SJSA1 (cell line): ENCODE measurements around the gene HMX3. TPM values are rescaled to one million over a fixed set of nuclear protein-coding genes. Genes with fewer than 3 reads are reported as not detected.
"Not testable (repeated sequence)": the region's sequence is repeated elsewhere in the genome, so short reads cannot be mapped to it uniquely, and the experiment has no call there.

Experiments
- DNase-seq, 2 experiments: peaks; one replicate each; pipeline ENCODE4 v3.0.0-alpha.2; 2015 to 2020; ENCODE audit warnings: low spot score in 2 of 2, low read depth in 1 of 2
- H3K27ac ChIP-seq: fragments of 250-450 bp; sonication (Bioruptor Pico); 2 replicates; pipeline ENCODE4 v1.5.1; 2020; ENCODE audit warnings: mild to moderate bottlenecking, moderate library complexity
- H3K27me3 ChIP-seq: fragments of 250-450 bp; sonication (Bioruptor Pico); replicated peaks from 2 replicates; pipeline ENCODE4 v1.5.1; 2020; ENCODE audit warnings: mild to moderate bottlenecking, moderate library complexity
- H3K36me3 ChIP-seq: fragments of 250-450 bp; sonication (Bioruptor Pico); 2 replicates; pipeline ENCODE4 v1.5.1; 2020; ENCODE audit warnings: mild to moderate bottlenecking
- H3K4me1 ChIP-seq: fragments of 250-450 bp; sonication (Bioruptor Pico); replicated peaks from 2 replicates; pipeline ENCODE4 v1.6.1; 2021; ENCODE audit warnings: mild to moderate bottlenecking
- H3K4me3 ChIP-seq: fragments of 250-450 bp; sonication (Bioruptor Pico); 2 replicates; pipeline ENCODE4 v1.5.1; 2020; ENCODE audit warnings: mild to moderate bottlenecking
- H3K9me3 ChIP-seq: fragments of 250-450 bp; sonication (Bioruptor Pico); replicated peaks from 2 replicates; pipeline ENCODE4 v1.5.1; 2020; ENCODE audit warnings: mild to moderate bottlenecking
- total RNA-seq: library from RNA; depleted of rRNA; stranded (reverse); fragments of >200 nt; shearing (Covaris generic); gene quantifications from 2 replicates; pipeline ENCODE4 v1.2.3, GENCODE V29; 2014

HMX3 gene
- total RNA-seq, 1 experiment from 2014 or later, result 10.8 TPM

GRCh38 chr10:123157210-123157609, 21.4 kb downstream of the HMX3 start:
- Histone ChIP-seq H3K9me3 (no peaks in the 10 kb centered on the region; the same call in 1 of the 2 replicates), H3K4me1 (peaks cover 35% of the 10 kb centered on the region), H3K36me3 (peaks cover 80% of the 10 kb centered on the region), H3K27me3 (no peaks in the 10 kb centered on the region), H3K27ac (peak overlapping the region; percentile 24; the same call in 1 of the 2 replicates), H3K4me3 (no peak overlapping the region)
- DNase-seq, result no peak

GRCh38 chr10:123158682-123159081, 22.9 kb downstream of the HMX3 start:
- no peak overlapping the region for H3K4me3 ChIP-seq
- no peak overlapping the region for H3K27ac ChIP-seq
- DNase-seq, result no peak
- no peaks in the 10 kb centered on the region; the same call in 1 of the 2 replicates for H3K9me3 ChIP-seq
- H3K36me3 ChIP-seq, result peaks cover 95% of the 10 kb centered on the region
- H3K4me1 ChIP-seq, result peaks cover 33% of the 10 kb centered on the region
- no peaks in the 10 kb centered on the region for H3K27me3 ChIP-seq

- no peak for DNase-seq
- Histone ChIP-seq H3K27me3 (no peaks in the 10 kb centered on the region), H3K36me3 (peaks cover 100% of the 10 kb centered on the region)
Observed at GRCh38 chr10:123160311-123160980, 24.7 kb downstream of the HMX3 start.

GRCh38 chr10:123164319-123164718, 28.5 kb downstream of the HMX3 start:
- Histone ChIP-seq H3K4me3 (no peak overlapping the region), H3K27ac (no peak overlapping the region), H3K9me3 (no peaks in the 10 kb centered on the region), H3K4me1 (no peaks in the 10 kb centered on the region), H3K27me3 (no peaks in the 10 kb centered on the region), H3K36me3 (peaks cover 97% of the 10 kb centered on the region)
- DNase-seq, result no peak

More at GRCh38 chr10:123160311-123160980, 24.7 kb downstream of the HMX3 start:
- Histone ChIP-seq H3K4me3 (no peak overlapping the region), H3K9me3 (no peaks in the 10 kb centered on the region), H3K27ac (no peak overlapping the region), H3K4me1 (peaks cover 29% of the 10 kb centered on the region)

- Histone ChIP-seq H3K4me1 (no peaks in the 10 kb centered on the region), H3K36me3 (peaks cover 95% of the 10 kb centered on the region), H3K4me3 (no peak overlapping the region), H3K27ac (no peak overlapping the region), H3K9me3 (no peaks in the 10 kb centered on the region), H3K27me3 (no peaks in the 10 kb centered on the region)
- DNase-seq, result no peak
Observed at GRCh38 chr10:123165445-123166072, 29.8 kb downstream of the HMX3 start.

- Histone ChIP-seq H3K9me3 (no peaks in the 10 kb centered on the region), H3K27ac (no peak overlapping the region), H3K36me3 (peaks cover 88% of the 10 kb centered on the region), H3K4me3 (no peak overlapping the region), H3K27me3 (no peaks in the 10 kb centered on the region), H3K4me1 (no peaks in the 10 kb centered on the region)
- DNase-seq, result no peak
Observed at GRCh38 chr10:123166618-123167017, 30.8 kb downstream of the HMX3 start.

DNA sequence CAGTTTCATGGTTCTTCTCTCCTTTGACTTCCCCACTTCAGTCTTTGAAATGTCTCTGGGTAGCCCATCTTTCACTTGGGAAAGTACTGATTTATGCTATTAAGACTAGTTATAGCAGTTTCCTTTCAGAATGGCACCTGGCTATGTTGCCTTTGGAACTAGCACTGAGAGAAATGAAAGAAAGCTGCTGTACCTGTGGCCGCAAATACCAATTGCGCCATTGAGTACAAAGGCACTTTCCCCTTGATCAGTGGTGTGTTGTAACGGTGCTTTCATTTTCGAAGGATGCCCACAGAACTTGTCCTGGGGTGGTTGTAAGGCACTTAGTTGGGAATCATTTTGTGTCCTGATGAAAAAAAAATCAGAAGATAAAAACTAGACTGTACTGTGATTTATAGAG, 35.2 kb downstream of the HMX3 start:
- no peak for DNase-seq
- H3K4me3 ChIP-seq, result no peak overlapping the region
- H3K9me3 ChIP-seq, result no peaks in the 10 kb centered on the region
- no peaks in the 10 kb centered on the region for H3K27me3 ChIP-seq
- no peaks in the 10 kb centered on the region for H3K4me1 ChIP-seq
- no peak overlapping the region for H3K27ac ChIP-seq
- H3K36me3 ChIP-seq, result peaks cover 84% of the 10 kb centered on the region

- not testable (repeated sequence) for H3K27me3 ChIP-seq, H3K27ac ChIP-seq, DNase-seq, H3K4me3 ChIP-seq, H3K4me1 ChIP-seq, H3K9me3 ChIP-seq
- H3K36me3 ChIP-seq, result peaks cover 82% of the 10 kb centered on the region
Observed at GRCh38 chr10:123171616-123172015, 35.8 kb downstream of the HMX3 start.

DNA sequence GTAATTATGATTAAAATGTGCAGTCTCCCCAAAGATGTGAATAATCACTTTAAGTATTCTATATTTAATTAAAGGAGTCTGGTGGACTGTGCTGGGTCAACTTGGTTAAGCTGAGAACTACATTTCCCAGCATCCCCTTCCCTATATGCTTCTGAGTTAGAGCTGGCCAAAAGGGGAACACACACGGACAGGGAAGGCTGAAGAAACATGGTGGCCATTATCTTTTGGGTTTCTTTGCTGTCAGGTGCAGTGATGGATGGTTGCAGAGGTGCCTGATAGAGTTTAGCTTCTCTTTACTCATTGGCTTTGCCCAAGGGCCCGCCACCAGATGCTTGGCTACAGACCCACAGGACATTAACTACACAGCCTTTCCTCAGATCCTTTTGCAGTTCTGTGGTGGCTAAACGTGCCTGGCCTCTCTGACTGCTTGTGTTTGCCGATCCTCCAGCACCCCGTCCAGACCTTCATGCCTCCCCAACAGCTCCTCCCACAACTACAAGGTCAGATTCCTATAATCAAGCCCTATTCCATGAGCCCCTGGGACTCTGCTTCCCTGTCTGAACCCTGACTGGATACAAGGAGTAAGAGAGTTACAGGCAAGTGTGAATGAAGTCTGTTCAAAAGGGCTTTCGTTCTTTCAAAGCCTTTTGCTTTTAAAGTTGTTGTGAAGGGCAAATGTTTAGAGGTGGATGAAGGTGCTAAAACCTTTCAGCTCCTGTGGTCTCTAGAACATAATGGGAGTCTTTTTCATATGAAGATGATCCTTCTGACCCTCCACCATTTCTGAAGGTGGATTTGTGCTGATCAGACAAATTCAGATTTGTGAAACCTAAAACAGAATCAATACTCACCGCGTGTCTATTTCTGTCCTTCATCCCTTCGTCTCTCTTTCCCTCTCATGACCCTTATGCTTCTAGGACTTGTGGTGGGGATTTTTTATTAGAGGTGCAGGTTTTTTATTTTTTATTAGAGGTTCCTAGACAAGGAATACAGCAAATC, 39.9 kb downstream of the HMX3 start:
- Histone ChIP-seq H3K4me1 (no peaks in the 10 kb centered on the region), H3K27ac (no peak overlapping the region), H3K27me3 (no peaks in the 10 kb centered on the region), H3K4me3 (no peak overlapping the region), H3K9me3 (no peaks in the 10 kb centered on the region), H3K36me3 (peaks cover 57% of the 10 kb centered on the region)
- no peak for DNase-seq

GRCh38 chr10:123178390-123178789, 42.6 kb downstream of the HMX3 start:
- not testable (repeated sequence) for H3K27ac ChIP-seq, H3K9me3 ChIP-seq, H3K4me1 ChIP-seq, H3K4me3 ChIP-seq, H3K27me3 ChIP-seq, DNase-seq
- peaks cover 40% of the 10 kb centered on the region for H3K36me3 ChIP-seq

GRCh38 chr10:123180101-123181090, 44.6 kb downstream of the HMX3 start:
- H3K9me3 ChIP-seq, result no peaks in the 10 kb centered on the region
- no peaks in the 10 kb centered on the region for H3K27me3 ChIP-seq
- peaks cover 20% of the 10 kb centered on the region for H3K36me3 ChIP-seq
- H3K4me1 ChIP-seq, result no peaks in the 10 kb centered on the region
- no peak overlapping the region for H3K4me3 ChIP-seq
- no peak overlapping the region for H3K27ac ChIP-seq
- DNase-seq, result no peak

DNA sequence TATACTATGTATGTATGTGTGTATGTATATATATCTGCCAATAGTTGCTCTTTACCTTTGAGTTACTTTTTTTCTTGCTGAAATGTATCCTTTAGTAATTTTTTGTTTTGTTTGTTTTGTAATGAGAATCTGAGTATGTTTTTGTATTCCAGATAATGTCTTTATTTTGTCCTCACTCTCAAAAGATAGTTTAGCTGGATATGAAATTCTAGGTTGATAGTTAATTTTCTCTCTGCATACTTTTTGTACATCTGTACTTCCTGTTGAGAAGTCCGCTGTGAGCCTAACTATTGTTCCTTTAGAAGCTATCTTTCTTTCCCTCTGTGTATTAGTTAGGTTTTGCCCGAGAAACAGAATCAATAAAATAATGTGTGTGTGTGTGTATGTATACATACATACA, 48.0 kb downstream of the HMX3 start:
- Histone ChIP-seq H3K36me3 (0 out of 2 replicates have a peak, but pooled peaks cover 3% of the 10 kb centered on the region), H3K27me3 (no peaks in the 10 kb centered on the region), H3K9me3 (no peaks in the 10 kb centered on the region), H3K27ac (no peak overlapping the region), H3K4me1 (no peaks in the 10 kb centered on the region), H3K4me3 (no peak overlapping the region)
- no peak for DNase-seq

GRCh38 chr10:123187781-123188180, 52.0 kb downstream of the HMX3 start:
- Histone ChIP-seq H3K27me3 (no peaks in the 10 kb centered on the region), H3K9me3 (no peaks in the 10 kb centered on the region), H3K4me1 (no peaks in the 10 kb centered on the region), H3K36me3 (0 out of 2 replicates have a peak, but pooled peaks cover 3% of the 10 kb centered on the region), H3K27ac (no peak overlapping the region), H3K4me3 (no peak overlapping the region)
- DNase-seq, result no peak
